ENCODE results near the gene LYRM7.

GRCh38 chr5:131228646-131229045 lies 57.9 kb downstream of the LYRM7 start:
- TF ChIP-seq POU2F2 (IDR thresholded peaks at IDR 0.05; ENCODE audit: low read depth, low read length) (no peak), POLR2A (IDR thresholded peaks at IDR 0.05; ENCODE audit: low read depth, low read length) (no peak), POLR2AphosphoS5 (IDR thresholded peaks at IDR 0.05; ENCODE audit: low read depth, low read length) (no peak), PAX5 (IDR thresholded peaks at IDR 0.05; ENCODE audit: insufficient read depth, low read length, severe bottlenecking) (no peak), TAF1 (IDR thresholded peaks at IDR 0.05; ENCODE audit: low read depth, low read length) (no peak), SPI1 (IDR thresholded peaks at IDR 0.05; ENCODE audit: low read depth, low read length) (no peak)

All from GM12891 (cell line).